Measurements from ENCODE around the gene TPCN1.

- TF ChIP-seq NFYB (CRISPR knock-in tag; conservative IDR thresholded peaks at IDR 0.05; ENCODE audit: low read depth) (no peak), CBFB (CRISPR knock-in tag; IDR thresholded peaks at IDR 0.05; ENCODE audit: low read depth) (no peak), CTCF (IDR thresholded peaks at IDR 0.05) (no peak), NR2C2 (CRISPR knock-in tag; IDR thresholded peaks at IDR 0.05) (no peak), ETV6 (CRISPR knock-in tag; IDR thresholded peaks at IDR 0.05) (no peak)
Observed at GRCh38 chr12:113298472-113298817, 77.2 kb downstream of the TPCN1 start.
